SU-DHL-6 (cell line): ENCODE data around the gene YY1.

Experiments
- H2AFZ ChIP-seq: fragments of 200-600 bp; sonication (generic); 2 replicates; pipeline ENCODE4 v1.6.1; 2014; ENCODE audit warnings: low read depth, mild to moderate bottlenecking, moderate library complexity, mixed read lengths, antibody characterized with exemption, low read length; ENCODE audit not compliant: severe bottlenecking
- H3F3A ChIP-seq: fragments of 200-600 bp; shearing (Covaris generic); 2 replicates; pipeline ENCODE4 v1.6.0; 2016; ENCODE audit warnings: antibody characterized with exemption, mild to moderate bottlenecking; ENCODE audit not compliant: insufficient read depth
- H3K27ac ChIP-seq: fragments of 200-600 bp; sonication (generic); 2 replicates; pipeline ENCODE4 v1.5.1; 2016; ENCODE audit warnings: low read depth, mild to moderate bottlenecking, low read length, moderate library complexity, mixed read lengths
- H3K27me3 ChIP-seq: fragments of 200-600 bp; sonication (generic), shearing (Covaris generic); 2 replicates; pipeline ENCODE4 v1.6.0; 2014; ENCODE audit warnings: mild to moderate bottlenecking, low read length
- H3K36me3 ChIP-seq: fragments of 200-600 bp; sonication (generic); 2 replicates; pipeline ENCODE4 v1.6.1; 2014; ENCODE audit warnings: mild to moderate bottlenecking, low read length, mixed read lengths
- H3K4me2 ChIP-seq: fragments of 300-600, 200-600 bp; shearing (Covaris generic), sonication (generic); 2 replicates; pipeline ENCODE4 v1.6.0; 2014; ENCODE audit warnings: low read length, low read depth, mild to moderate bottlenecking; ENCODE audit not compliant: poor library complexity, severe bottlenecking
- H3K4me3 ChIP-seq: fragments of 200-600 bp; sonication (generic); 2 replicates; pipeline ENCODE4 v1.5.1; 2014; ENCODE audit warnings: antibody characterized with exemption, low read length, mild to moderate bottlenecking, mixed read lengths; ENCODE audit not compliant: insufficient read depth, poor library complexity, severe bottlenecking
- H3K79me2 ChIP-seq: fragments of 200-600 bp; sonication (generic); 2 replicates; pipeline ENCODE4 v1.6.1; 2014; ENCODE audit warnings: mild to moderate bottlenecking, low read length, moderate library complexity; ENCODE audit not compliant: insufficient read depth
- H3K9ac ChIP-seq: fragments of 200-600 bp; sonication (generic); 2 replicates; pipeline ENCODE4 v1.7.0; 2014; ENCODE audit warnings: mild to moderate bottlenecking, low read length
- H3K9me2 ChIP-seq: fragments of 200-600 bp; sonication (generic); replicated peaks from 2 replicates; pipeline ENCODE4 v1.6.1; 2014; ENCODE audit warnings: low read length; ENCODE audit not compliant: insufficient read depth
- H3K9me3 ChIP-seq: fragments of 200-600 bp; sonication (generic); 2 replicates; pipeline ENCODE4 v1.6.1; 2014; ENCODE audit warnings: low read length, mixed read lengths; ENCODE audit not compliant: insufficient read depth
- H4K20me1 ChIP-seq: fragments of 200-600 bp; sonication (generic); 2 replicates; pipeline ENCODE4 v1.6.1; 2014; ENCODE audit warnings: low read depth, mild to moderate bottlenecking, antibody characterized with exemption, low read length, moderate library complexity, mixed read lengths
- CTCF ChIP-seq: fragments of 200-600 bp; sonication (generic); IDR thresholded peaks from one replicate; pipeline ENCODE4 v1.5.1; 2017; ENCODE audit warnings: antibody characterized with exemption, mild to moderate bottlenecking, low read length, moderate library complexity; ENCODE audit not compliant: insufficient read depth, poor library complexity, severe bottlenecking
- EZH2phosphoT487 ChIP-seq: fragments of 200-600 bp; sonication (generic), shearing (Covaris generic); conservative IDR thresholded peaks from 2 replicates; pipeline ENCODE4 v1.6.1; 2018; ENCODE audit warnings: mild to moderate bottlenecking, antibody characterized with exemption, low read length, moderate library complexity, mixed read lengths

Gene YY1

GRCh38 chr14:100250732-100251465 lies 12.0 kb downstream of the YY1 start:
- Histone ChIP-seq H3K36me3 (no peaks in the 10 kb centered on the region), H3K9me2 (no peaks in the 10 kb centered on the region), H3K79me2 (peaks cover 99% of the 10 kb centered on the region), H3K4me3 (no peak overlapping the region), H3F3A (peaks cover 22% of the 10 kb centered on the region), H3K27me3 (no peaks in the 10 kb centered on the region), H4K20me1 (peaks cover 35% of the 10 kb centered on the region), H3K27ac (no peak overlapping the region), H2AFZ (no peak overlapping the region), H3K9ac (no peak overlapping the region), H3K4me2 (no peak overlapping the region), H3K9me3 (no peaks in the 10 kb centered on the region)
- no peak for TF ChIP-seq EZH2phosphoT487
- TF ChIP-seq CTCF, result no peak

GRCh38 chr14:100252684-100253083 lies 13.7 kb downstream of the YY1 start:
- H4K20me1 ChIP-seq, result peaks cover 45% of the 10 kb centered on the region

DNA sequence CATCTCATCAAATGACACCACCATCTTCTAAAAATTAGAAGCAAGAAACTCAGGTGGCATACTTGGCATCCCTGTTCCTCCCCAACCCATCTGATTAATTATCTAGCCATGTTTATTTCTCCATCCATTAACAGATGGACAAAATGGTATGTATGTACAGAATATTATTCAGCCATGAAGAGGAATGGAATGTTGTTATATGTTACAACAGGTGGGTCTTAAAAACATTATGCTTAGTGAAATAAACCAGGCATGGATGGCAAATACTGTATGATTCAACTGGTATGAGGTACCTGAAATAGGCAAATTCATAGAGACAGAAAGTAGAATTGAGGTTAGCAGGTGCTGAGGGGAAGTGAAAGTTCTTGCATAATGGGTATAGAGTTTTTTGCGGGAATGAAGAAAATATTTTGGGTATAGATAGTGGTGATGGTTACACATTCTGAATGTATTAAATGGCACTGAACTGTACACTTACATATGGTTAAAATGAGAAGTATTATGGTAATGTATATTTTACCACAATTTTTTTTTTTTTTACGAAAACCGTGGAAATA lies 17.5 kb downstream of the YY1 start:
- no peaks in the 10 kb centered on the region for H3K36me3 ChIP-seq
- TF ChIP-seq CTCF (no peak), EZH2phosphoT487 (no peak)
- H4K20me1 ChIP-seq, result peaks cover 55% of the 10 kb centered on the region
- no peaks in the 10 kb centered on the region for H3K27me3 ChIP-seq
- peak overlapping the region; percentile 50 for H3K4me2 ChIP-seq
- no peaks in the 10 kb centered on the region for H3K9me2 ChIP-seq
- H3K9ac ChIP-seq, result no peak overlapping the region
- no peak overlapping the region for H2AFZ ChIP-seq
- H3K4me3 ChIP-seq, result no peak overlapping the region
- H3K27ac ChIP-seq, result peak overlapping the region; percentile 76
- no peaks in the 10 kb centered on the region for H3K9me3 ChIP-seq
- peaks cover 21% of the 10 kb centered on the region for H3F3A ChIP-seq
- peaks cover 97% of the 10 kb centered on the region for H3K79me2 ChIP-seq

More at GRCh38 chr14:100252684-100253083, 13.7 kb downstream of the YY1 start:
- no peaks in the 10 kb centered on the region for H3K36me3 ChIP-seq
- H3K9me2 ChIP-seq, result no peaks in the 10 kb centered on the region
- no peak overlapping the region for H3K4me2 ChIP-seq
- no peak for TF ChIP-seq EZH2phosphoT487
- no peak for TF ChIP-seq CTCF
- no peaks in the 10 kb centered on the region for H3K27me3 ChIP-seq
- H3K9ac ChIP-seq, result no peak overlapping the region
- H3K27ac ChIP-seq, result no peak overlapping the region
- H3K4me3 ChIP-seq, result no peak overlapping the region
- H3K79me2 ChIP-seq, result peaks cover 99% of the 10 kb centered on the region
- peaks cover 21% of the 10 kb centered on the region for H3F3A ChIP-seq
- H2AFZ ChIP-seq, result no peak overlapping the region
- H3K9me3 ChIP-seq, result no peaks in the 10 kb centered on the region
